ENCODE results near the gene INPP5E.

INPP5E gene

DNA sequence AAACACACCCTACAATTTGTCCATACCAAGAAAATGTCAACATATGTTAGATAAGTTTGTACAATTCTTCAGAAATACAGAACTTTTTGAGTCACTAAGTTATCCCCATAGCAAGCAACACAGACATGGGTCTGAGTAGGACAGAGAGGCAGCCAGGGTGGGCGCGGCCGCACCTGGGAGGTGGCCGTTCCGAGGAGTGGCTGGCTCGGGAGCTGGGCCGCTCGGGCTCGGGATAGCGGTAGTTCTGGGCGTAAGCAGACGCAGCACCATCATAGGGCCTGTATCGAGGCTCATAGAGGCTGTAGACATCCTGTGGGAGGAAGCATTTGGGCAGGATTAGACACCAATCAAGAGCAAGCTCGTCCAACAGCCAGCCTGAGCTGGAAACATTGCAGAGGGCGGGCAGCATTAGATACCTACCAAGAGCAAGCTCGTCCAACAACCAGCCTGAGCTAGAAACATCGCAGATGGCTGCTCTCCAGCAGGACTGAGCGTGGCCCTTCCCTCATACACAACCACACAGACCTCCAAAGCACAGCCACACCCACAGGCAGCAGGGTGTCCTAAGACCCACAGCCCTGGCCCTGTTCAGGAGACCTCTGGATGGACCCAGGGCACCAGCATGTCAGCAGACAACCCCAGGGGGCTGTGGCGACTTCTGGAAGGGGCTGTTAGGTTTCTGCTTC lies 32.3 kb upstream of the INPP5E start:
- no peak for TF ChIP-seq CTCF (conservative IDR thresholded peaks at IDR 0.05; ENCODE audit: control insufficient read depth, insufficient read depth, low read depth, low read length)
- H3K4me3 ChIP-seq (ENCODE audit: control insufficient read depth, low read depth, low read length): no peak overlapping the region
- DNase-seq (ENCODE audit: low read depth): no peak

- no peak for DNase-seq (ENCODE audit: low read depth)
- no peak for TF ChIP-seq CTCF (conservative IDR thresholded peaks at IDR 0.05; ENCODE audit: control insufficient read depth, insufficient read depth, low read depth, low read length)
- no peak overlapping the region for H3K4me3 ChIP-seq (ENCODE audit: control insufficient read depth, low read depth, low read length)
These were observed 31.3 kb upstream of the INPP5E start for GRCh38 chr9:136470792-136471469.

DNA sequence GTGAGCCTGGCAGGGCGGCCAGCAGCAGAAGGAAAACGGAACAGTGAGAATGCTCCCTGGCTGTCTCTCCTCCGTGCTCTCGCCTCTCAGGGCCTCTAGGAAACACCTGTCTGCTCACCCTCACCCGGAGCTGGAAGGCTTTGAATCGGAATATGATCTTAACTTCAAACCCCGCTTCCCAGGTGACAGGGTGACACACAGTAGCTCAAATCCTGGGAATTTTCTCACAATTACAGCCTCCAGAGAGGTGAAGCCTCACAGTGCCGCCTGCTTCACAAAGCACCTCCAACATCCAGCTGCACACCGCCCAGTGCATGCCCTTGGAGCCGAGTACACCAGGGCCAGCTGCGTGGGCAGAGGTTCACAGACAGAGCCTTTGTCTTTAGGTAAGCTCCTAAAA lies 30.7 kb upstream of the INPP5E start:
- no peak for DNase-seq (ENCODE audit: low read depth)
- no peak for TF ChIP-seq CTCF (conservative IDR thresholded peaks at IDR 0.05; ENCODE audit: control insufficient read depth, insufficient read depth, low read depth, low read length)
- no peak overlapping the region for H3K4me3 ChIP-seq (ENCODE audit: control insufficient read depth, low read depth, low read length)

- no peak overlapping the region for H3K4me3 ChIP-seq (ENCODE audit: control insufficient read depth, low read depth, low read length)
- DNase-seq (ENCODE audit: low read depth): no peak
- no peak for TF ChIP-seq CTCF (conservative IDR thresholded peaks at IDR 0.05; ENCODE audit: control insufficient read depth, insufficient read depth, low read depth, low read length)
These were observed 28.1 kb upstream of the INPP5E start for GRCh38 chr9:136467766-136468165.

DNA sequence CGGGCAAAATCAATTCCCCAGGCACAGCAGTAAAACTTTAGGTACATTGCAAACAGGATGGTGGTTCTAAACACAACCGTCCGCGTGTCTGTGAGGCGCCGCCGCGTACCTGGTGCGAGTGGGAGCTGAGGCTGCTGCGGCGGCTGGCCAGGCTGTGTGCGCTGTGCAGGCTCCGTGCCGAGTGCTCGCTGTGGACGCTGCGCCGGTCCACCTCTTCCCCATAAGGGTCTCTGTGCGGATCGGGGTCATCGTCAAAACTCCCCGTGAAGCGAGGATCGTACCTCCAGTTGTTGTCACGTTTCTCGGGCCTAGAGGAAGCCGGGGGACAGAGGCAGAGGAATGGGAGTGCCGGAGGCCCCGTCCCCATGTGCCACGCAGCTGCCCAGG lies 26.5 kb upstream of the INPP5E start:
- no peak for TF ChIP-seq CTCF (conservative IDR thresholded peaks at IDR 0.05; ENCODE audit: control insufficient read depth, insufficient read depth, low read depth, low read length)
- H3K4me3 ChIP-seq (ENCODE audit: control insufficient read depth, low read depth, low read length): no peak overlapping the region
- DNase-seq (ENCODE audit: low read depth): no peak

GRCh38 chr9:136465500-136466154 lies 26.0 kb upstream of the INPP5E start:
- no peak overlapping the region for H3K4me3 ChIP-seq (ENCODE audit: control insufficient read depth, low read depth, low read length)
- TF ChIP-seq CTCF (conservative IDR thresholded peaks at IDR 0.05; ENCODE audit: control insufficient read depth, insufficient read depth, low read depth, low read length): no peak
- DNase-seq (ENCODE audit: low read depth): no peak
